Putamen (tissue), 1 donor: ENCODE results near the gene AFG1L.
"Not testable (repeated sequence)": the region's sequence is repeated elsewhere in the genome, so short reads cannot be mapped to it uniquely, and the experiment has no call there.

Experiments used
- DNase-seq: peaks from one replicate; pipeline ENCODE4 v3.0.0-alpha.2; 2016; ENCODE audit warnings: low spot score

The AFG1L gene

DNA sequence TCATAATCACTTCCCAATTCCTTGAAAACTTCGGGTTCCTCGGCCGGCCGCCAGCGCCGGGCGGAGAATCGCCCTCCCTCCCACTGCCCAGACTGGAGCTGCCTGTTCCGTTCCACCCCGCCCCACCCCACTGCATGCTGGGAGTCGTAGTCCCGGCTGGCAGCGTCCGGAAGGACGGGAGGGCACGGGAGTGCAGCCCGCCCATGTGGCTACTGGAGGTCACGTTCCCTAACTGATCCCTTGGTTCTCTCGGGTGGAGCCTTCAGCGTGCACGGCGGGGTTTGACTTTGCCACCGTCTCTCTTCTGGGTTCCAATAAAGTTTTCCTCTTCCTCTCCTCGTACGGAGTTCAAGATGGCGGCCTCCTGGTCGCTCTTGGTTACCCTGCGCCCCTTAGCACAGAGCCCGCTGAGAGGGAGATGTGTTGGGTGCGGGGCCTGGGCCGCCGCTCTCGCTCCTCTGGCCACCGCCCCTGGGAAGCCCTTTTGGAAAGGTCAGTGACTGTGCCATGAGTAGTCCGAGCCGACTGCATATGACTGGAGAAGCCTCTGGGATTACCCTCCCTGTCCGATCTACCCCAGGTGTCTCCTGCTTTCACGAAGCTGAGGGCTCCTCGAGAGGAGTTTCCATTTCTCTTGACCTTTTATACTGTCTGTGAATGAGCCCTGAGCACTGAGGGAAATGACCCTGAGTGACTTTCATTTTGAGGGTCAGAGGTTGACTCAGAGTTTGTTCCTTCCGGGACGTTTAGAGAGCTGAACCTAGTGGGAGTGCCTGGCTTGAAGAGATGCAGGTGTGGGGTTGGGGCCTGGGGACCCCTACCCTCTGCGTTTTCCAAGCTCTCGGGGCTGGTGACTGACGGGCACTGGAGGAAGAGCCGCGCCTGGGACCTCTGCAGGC, at the start of gene AFG1L:
Gene AFG1L, plus strand, starts transcription at position 328 of the 899 bp plus-strand sequence. Its CDS starts 26 bp downstream, at position 354.
- DNase-seq, result peak; percentile 93

DNA sequence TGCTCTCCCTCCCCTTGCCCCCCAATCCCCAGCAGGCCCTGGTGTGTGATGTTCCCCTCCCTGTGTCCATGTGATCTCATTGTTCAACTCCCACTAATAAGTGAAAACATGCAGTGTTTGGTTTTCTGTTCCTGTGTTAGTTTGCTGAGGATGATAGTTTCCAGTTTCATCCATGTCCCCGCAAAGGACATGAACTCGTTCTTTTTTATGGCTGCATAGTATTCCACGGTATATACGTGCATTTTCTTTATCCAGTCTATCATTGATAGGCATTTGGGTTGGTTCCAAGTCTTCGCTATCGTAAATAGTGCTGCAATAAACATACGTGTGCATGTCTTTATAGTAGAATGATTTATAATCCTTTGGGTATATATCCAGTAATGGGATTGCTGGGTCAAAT, 49.8 kb upstream of the AFG1L start:
- DNase-seq, result not testable (repeated sequence)

DNA sequence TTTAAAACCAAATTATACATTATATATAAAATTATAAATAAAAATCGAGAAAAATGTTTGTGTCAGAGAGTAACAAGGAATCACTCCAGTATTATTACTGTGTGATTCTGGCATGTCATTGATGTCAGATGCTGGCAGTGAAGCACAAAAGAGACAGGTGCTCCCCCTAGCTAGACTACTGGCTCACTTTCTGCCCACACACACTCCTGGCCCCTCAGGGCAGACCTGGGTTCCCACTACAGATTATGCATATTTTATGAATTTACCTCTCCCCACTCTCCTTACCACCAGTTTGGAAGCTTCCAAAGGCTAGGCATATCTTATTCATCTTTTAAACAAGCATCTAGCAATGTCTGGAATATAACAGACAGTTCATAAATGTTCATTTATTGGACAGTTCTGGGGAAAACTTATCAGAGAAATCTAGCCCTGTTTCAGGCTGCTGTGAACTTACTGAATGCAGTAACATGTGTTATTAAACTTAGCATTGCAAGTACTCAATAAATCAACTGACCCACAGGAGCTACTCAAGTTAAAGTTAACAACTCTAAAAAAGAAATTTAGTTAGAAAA, 46.8 kb upstream of the AFG1L start:
- no peak for DNase-seq

DNA sequence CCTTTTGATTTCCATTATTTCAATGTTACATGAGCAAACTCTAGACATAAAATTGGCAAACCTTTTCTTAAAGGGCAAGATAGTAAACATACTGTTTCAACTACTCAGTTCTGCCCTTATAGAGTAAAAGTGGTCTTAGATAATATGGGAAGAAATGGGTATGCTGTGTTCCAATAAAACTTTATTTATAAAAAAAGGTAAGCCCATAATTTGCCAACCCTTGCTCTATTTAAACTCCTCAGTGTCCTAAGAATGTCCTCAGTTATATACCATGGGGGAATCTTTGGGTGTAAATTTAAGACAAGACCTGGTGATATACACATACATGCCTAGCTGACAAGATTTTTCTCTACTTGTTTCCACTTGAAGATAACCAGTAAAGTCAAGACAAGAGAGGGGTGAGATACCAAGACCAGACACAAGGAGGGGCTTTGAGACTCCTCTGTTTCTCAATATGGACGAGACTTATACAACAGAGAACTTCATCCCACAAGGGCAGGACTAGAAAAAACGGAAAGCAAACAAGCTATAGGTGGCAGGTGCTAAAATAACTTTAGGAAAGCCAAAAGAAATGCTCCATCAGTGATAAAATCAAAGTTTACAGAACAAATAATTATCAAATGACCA, 44.5 kb upstream of the AFG1L start:
- no peak for DNase-seq

DNA sequence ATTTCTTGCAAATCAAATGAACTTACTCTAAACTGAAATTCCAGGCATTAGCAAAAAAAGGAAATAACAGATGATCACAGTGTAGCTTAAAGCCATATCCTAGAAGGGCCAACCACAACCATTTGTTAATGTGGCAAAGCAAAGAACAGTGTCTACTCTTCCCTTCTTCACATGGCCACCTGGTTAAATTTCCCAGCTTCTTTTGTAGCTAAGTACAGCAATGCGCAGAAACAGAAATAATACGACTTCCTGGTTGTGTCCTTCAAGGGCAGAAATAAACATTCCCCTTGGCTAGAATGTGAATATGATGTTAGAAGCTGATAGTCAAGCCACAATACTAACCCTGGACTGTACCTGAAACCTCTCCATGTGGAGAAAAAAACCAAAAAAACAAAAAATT, 43.6 kb upstream of the AFG1L start:
- no peak for DNase-seq

DNA sequence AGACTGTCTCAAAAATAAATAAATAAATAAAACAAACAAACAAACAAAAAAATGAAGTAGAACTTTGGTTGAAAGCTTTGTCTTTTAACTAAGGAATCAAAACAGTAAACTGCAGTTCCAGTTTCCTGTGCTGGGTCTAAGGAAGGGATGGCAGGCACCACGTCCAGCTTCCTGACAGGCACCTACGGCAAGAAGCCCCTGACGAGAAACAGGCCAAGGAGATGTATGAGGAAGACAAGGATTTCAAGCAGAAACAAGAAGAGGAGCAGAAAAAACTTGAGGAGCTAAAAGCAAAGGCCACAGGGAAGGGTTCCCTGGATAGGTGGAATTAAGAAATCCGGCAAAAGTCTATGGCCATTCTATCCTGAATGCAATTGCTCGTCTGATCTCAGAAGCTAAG, 42.8 kb upstream of the AFG1L start:
- no peak for DNase-seq

DNA sequence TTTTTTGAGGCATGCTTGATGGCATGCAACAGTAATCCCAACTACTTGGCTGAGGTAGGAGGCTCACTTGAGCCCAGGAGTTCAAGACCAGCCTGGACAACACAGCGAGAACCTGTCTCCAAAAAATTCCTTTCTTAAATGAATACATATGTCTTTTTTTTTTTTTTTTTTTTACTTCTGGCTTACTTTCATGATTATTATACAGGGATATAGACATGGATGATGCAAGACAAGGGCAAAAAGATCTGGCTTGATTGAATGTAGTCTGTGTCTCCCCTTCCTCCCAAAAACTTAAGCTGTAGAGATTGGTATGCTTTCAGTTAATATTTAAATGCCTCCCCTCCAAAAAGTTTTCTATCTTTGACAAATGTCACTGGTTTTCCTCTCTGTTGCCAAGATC, 41.6 kb upstream of the AFG1L start:
- no peak for DNase-seq

DNA sequence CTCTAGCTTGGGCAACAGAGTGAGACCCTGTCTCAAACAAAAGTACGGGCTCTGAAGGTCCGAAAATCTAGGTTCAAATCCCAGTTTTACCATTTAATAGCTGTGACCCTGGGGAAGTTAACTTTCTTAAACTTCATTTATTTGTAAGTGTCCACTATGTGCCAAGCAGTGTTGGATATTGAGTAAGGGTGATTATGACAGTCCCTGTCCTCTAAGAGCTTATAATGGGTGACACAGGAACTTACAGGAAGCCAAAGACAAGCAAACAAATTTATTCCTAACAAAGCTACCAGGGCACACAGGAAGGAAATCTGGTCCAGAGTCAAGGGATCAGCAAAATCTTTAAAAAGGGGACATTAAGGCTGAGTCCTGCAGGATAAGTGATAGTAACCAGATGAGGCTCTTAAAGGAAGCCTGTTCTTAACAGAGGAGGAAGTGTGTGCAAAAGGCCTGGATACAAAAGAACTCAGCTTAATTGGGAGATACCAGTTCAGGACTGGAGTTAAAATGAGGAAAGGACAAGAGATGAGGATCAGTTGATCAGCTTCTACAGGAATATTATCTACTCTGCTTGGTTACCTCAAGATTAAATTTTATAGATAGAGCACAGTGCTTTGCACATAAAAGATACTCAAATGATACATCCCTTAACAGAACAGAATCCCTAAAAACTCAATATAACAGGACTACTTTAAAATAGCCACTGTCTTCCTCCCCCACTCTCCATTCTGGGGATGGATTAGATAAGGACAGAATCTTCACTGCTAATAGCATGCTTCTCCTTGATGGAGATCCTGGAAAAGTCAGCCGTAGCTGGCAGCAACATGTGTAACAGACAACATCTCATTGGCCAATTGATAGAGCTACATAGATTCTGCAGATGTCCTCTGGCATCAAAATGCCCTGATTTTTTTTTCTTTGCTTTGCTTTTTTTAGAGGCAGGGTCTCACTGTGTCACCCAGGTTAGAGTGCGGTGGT, 40.1 kb upstream of the AFG1L start:
- no peak for DNase-seq

DNA sequence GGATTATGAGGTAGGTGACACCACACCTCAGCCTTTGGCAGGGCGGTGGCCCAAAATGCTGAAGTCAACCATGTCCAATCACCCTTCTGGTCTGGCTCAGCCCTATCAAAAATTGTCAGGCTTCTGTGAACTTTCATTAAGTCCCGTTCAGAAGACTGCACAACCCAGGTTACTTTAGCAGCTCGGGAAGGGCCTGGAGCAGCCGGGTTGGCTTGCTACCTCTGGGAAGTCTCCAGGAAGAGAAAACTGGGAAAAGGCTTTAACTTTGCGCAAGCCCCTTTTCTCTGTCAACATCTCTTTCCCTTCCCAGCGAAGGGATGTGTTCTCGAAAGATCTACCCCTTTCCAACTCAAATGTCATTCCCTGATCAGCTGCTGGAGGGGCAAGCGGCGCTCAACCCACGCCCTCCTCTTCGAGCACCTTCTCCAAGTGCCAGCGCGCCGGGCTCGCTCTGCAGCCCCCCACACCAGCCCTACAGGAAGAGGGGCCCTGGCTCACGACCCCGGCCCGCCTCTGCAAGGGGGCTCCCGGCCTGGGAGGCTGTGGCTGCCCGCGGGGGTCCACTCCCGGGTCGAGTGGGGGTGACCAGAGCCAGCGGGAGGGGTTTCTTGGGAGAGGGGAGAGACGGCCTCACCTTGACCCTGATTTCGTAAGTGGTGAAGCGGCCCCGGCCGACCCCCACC, 34.6 kb upstream of the AFG1L start:
- peak; percentile 66 for DNase-seq

DNA sequence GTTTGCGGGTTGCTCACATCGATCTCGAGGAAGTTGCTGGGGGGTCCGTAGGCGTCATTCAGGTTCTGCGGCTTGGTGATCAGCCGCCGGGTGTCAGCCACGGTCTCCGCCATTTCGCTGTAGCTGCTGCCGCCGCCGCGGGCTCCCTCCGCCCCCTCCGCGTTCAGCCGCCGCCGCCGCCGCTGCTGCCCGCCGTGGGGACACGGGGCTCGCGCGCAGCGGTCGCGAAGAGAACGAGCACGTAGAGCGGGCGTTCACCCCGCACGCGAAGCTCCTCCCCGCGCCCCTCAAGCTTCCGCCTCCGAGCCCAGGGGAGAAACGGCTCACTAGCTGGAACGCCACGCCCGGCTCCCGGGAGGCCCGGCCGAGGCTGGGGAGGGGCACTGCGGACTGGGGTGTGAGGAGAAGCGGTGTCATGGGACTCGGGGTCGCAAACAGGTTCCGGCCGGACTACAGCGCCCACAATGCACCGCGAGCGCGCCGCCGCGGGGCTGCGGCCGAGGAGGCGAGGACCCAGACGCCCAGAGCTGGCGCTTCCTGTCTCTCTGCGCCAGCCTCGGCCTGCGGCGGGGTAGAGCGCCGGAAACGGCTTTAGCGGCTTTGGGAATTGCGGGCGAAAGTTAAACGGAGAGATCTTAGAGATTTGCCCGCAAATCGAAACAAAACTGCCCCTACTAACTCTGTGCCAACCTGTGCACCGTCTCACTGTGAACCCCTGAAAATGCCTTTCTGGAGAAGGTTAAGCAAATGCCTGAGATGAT, 33.9 kb upstream of the AFG1L start, which contains the start of gene SNX3:
Gene SNX3, minus strand, starts transcription at position 232 of the 761 bp plus-strand sequence. Its CDS starts 119 bp downstream, at position 113.
- peak; percentile 93 for DNase-seq

DNA sequence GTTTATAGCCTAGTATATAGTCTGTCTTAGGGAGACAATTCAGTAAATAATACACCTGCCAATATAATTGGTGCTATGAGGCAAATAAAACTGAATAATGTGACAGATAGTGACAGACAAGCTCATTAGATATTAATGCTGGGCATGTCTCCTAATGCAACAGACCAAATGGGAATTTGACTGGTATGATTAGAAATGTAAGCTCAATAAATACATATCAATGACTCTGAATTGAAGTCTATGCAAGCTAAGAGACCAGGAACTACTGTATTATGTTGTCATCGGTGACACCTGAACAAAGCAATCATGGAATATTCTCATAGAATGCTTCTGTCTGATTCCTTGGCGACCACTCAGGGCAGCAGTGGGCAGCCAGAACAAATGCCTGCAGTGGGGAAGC, 31.5 kb upstream of the AFG1L start:
- no peak for DNase-seq

DNA sequence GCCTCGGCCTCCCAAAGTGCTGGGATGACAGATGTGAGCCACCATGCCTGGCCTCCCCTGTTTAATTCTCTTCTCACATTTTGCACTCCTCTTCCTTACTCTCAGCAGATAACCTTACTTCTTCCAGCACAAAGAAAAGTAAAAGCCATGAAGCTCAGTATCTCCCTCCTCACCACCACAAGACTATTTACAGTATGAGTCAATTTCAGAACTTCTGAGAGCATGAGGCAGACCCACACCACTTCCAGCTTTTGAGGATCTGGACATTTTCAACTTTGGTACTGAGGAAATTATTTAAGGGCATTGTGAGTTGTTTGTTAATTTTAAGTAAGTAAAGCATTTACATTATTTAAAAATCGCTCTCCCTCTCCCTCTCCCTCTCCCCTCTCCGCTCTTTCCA, 26.0 kb upstream of the AFG1L start:
- no peak for DNase-seq

DNA sequence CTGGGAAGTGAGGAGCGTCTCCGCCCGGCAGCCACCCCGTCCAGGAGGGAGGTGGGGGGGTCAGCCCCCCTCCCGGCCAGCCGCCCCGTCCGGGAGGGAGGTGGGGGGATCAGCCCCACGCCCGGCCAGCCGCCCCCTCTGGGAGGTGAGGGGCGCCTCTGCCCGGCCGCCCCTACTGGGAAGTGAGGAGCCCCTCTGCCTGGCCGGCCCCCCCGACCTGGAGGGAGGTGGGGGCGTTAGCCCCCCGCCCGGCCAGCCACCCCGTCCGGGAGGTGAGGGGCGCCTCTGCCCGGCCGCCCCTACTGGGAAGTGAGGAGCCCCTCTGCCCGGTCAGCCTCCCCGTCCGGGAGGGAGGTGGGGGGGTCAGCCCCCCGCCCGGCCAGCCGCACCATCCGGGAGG, 24.9 kb upstream of the AFG1L start:
- not testable (repeated sequence) for DNase-seq

DNA sequence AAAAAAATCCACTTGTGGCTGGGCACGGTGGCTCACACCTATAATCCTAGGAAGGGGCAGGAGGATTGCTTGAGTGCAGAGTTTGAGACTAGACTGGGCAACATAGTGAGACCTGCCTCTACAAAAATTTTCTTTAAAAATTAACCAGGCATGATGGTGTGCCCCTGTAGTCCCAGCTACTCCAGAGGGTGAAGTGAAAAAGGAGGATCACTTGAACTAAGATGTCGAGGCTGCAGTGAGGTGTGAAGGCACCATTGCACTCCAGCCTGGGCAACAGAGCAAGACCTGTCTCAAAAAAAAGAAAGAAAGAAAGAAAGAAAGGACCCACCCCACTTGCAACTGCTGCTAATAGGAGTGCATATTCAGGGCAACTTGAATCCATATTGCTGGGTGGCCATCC, 20.3 kb upstream of the AFG1L start:
- DNase-seq, result no peak

DNA sequence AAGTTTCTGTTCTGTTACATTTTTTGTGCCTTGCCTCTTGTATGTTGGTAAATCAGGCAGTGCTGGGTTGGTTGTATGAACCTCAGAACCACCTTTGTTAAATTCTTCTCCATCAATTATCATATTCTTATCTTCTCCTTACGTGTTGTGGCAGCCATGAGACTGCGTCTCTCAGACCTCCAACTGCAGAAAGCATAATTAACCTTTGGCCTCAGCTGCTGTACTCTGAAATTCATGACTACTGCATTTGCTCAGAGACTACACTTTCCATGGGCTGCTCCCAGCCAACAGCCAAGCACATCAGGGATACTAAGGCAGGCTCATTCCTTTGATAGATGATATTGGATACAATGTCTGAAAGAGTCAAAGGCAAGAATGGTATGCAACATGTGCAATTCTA, 18.9 kb upstream of the AFG1L start:
- no peak for DNase-seq

DNA sequence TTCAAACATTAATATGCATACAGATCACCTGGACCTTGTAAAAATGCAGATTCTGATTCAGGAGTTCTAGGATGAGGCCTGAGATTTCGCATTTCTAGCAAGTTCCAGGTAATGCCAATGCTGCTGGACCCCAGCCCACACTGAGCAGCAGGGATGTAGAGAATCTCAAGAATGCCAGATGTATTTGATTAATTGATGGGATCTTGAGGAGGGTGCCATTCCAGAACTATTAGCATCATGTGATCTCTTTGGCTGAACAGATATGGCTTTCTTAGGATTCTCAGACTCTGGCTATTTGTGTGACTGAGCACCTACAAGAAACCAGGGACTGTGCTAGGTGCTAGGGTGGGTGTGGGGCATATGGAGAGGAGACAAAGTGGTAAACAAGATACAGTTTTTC, 17.6 kb upstream of the AFG1L start:
- no peak for DNase-seq

DNA sequence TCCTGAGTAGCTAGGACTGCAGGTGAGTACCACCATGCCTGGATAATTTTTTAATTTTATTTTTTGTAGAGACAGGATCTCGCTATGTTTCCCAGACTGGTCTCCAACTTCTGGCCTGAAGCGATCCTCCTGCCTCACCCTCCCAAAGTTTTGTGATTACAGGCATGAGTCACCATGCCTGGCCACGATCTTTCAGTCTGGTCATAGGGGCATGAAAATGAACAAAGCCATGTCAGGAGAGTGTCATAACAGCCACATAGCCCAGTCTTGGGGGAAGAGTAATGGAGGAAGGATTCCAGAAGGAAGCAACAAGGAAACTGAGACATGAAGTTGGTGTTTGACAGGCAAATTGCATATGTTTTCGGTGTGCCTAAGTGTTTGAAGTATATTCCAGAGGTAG, 17.0 kb upstream of the AFG1L start:
- no peak for DNase-seq

DNA sequence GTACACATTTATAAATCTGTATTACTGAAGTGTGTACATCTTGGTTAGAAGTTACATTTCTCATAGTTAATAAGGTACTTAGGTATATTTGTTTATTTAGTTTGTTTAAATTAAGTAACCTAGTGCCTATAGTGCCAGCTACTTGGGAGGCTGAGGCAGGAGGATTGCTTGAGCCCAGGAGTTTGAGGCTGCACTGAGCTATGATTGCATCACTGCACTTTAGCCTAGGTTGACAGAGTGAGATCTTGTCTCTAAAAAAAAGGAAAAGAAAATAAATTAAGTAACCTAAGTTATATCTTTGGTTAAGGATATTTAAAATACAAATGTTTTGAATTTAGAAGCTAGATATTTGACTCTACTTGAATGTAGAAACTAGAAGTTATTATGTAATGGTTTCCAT, 9.5 kb upstream of the AFG1L start:
- DNase-seq, result no peak

DNA sequence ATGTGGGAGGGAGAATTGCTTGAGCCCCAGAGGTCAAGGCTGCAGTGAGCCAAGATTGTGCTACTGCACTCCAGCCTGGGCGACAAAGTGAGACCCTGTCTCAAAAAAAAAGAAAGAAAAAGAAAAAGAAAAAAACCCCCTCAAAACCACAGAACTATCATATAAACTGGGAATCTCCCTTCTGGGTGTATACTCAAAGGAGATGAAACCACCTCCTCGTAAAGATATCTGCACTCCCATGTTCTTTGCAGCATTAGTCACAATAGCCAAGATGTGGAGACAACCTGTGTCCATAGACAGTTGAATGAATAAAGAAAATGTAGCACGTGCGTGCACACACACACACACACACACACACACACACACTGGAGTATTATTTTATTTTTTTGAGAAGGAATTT, 8.5 kb upstream of the AFG1L start:
- no peak for DNase-seq

DNA sequence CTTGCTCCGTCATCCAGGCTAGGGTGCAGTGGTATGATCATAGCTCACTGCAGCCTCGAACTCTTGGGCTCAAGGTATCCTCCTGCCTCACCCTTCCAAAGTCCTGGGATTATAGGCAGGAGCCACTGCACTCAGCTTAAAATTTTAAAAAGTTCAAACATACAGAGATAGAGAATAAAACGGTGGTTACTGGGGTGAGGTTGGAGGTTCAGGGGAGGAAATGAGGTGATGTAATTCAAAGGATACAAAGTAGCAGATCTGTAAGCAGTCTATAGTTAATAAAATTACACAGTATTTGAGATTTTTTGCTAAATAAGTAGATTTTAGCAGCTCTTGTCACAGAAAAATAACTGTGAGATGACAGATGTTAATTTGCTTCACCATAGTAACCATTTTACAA, 7.5 kb upstream of the AFG1L start:
- DNase-seq, result no peak

DNA sequence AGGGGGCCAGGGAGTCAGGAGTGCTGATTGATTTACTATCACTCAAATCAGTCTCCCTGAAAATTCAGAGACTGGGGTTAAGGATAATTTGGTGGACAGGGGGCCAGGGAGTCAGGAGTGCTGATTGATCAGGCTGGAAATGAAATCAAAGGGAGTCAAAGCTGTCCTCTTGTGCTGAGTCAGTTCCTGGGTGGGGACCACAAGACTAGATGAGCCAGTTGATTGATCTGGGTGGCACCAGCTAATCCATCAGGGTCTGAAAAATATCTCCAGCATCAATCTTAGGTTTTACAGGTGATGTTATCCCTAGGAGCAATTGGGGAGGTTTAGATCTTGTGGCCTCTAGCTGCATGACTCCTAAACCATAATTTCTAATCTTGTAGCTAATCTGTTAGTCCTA, 6.1 kb upstream of the AFG1L start:
- no peak for DNase-seq
